GM12878 (cell line): Measurements from ENCODE around the gene SLC36A3. TPM values are rescaled to one million over a fixed set of nuclear protein-coding genes. Genes with fewer than 3 reads are reported as not detected.

Experiments
- ATAC-seq: fragments of 200-7000 bp; cut with Tn5 transposase; 3 replicates; pipeline ENCODE4 v1.9.1; 2020; ENCODE audit warnings: mild to moderate bottlenecking, moderate library complexity
- BruUV-seq: library from RNA; stranded (reverse); fragments of 400-500 nt; replicated peaks from 2 replicates; lab custom pipeline; 2021; lab: Mats Ljungman, UMichigan
- CTCF ChIA-PET: fragments of 300-600 bp; sonication (Branson Sonifier 250); formaldehyde crosslinking; extraction: SDS; loops from one replicate; lab custom pipeline; 2021; ENCODE audit warnings: inconsistent platforms; lab: Yijun Ruan, JAX
- POLR2A ChIA-PET: fragments of 350-600 bp; formaldehyde crosslinking; extraction: SDS; loops from one replicate; lab custom pipeline; 2021; ENCODE audit warnings: inconsistent platforms; lab: Charles Lee
- RAD21 ChIA-PET: fragments of 300-600 bp; sonication (Branson Sonifier 250); formaldehyde crosslinking; loops from one replicate; lab custom pipeline; 2023; ENCODE audit warnings: antibody characterized with exemption; ENCODE audit not compliant: unreplicated experiment; lab: Charles Lee
- SMC1A ChIA-PET: fragments of 300-600 bp; sonication (Branson Sonifier 250); formaldehyde crosslinking; loops from one replicate; lab custom pipeline; 2023; ENCODE audit not compliant: unreplicated experiment, uncharacterized antibody; lab: Charles Lee
- DNase-seq: peaks from one replicate; pipeline ENCODE4 v3.0.0-alpha.2; 2011; ENCODE audit warnings: low read depth, low spot score
- FAIRE-seq: peaks from 3 replicates; lab custom pipeline; 2011; peaks lifted over from hg19 to GRCh38; lab: Jason Lieb, UNC
- H2AFZ ChIP-seq: 2 replicates; pipeline ENCODE4 v1.6.0; 2011; ENCODE audit warnings: low read depth, low read length, control low read depth; ENCODE audit not compliant: control insufficient read depth
- H3K27ac ChIP-seq: 2 replicates; pipeline ENCODE4 v1.5.1; 2011; ENCODE audit warnings: control low read depth; ENCODE audit not compliant: control insufficient read depth, insufficient read depth
- H3K27me3 ChIP-seq, 2 experiments: replicated peaks in 1 of 2; 2 replicates each; pipeline versions ENCODE4 v1.6.0 to v1.6.1; 2011; ENCODE audit warnings: low read length in 1 of 2; ENCODE audit not compliant: control insufficient read depth in 2 of 2, insufficient read depth in 2 of 2
- H3K36me3 ChIP-seq, 2 experiments: 2 replicates each; pipeline ENCODE4 v1.5.1; 2011; ENCODE audit warnings: low read length in 1 of 2; ENCODE audit not compliant: control insufficient read depth in 2 of 2, insufficient read depth in 2 of 2
- H3K4me1 ChIP-seq: 2 replicates; pipeline ENCODE4 v1.6.1; 2011; ENCODE audit warnings: mild to moderate bottlenecking, low read length, moderate library complexity, mixed read lengths; ENCODE audit not compliant: control insufficient read depth, insufficient read depth
- H3K4me2 ChIP-seq: 2 replicates; pipeline ENCODE4 v1.6.0; 2011; ENCODE audit warnings: control low read depth; ENCODE audit not compliant: control insufficient read depth, insufficient read depth
- H3K4me3 ChIP-seq: fragments of 200-600 bp; sonication (generic); 2 replicates; pipeline ENCODE4 v1.5.1; 2016
- H3K79me2 ChIP-seq: 2 replicates; pipeline ENCODE4 v1.6.0; 2011; ENCODE audit warnings: low read length; ENCODE audit not compliant: control insufficient read depth, insufficient read depth
- H3K9ac ChIP-seq: 2 replicates; pipeline ENCODE4 v1.8.0; 2011; ENCODE audit warnings: low read length, control low read depth, mixed read lengths; ENCODE audit not compliant: control insufficient read depth, insufficient read depth
- H3K9me3 ChIP-seq: replicated peaks from 3 replicates; pipeline ENCODE4 v1.5.1; 2011; ENCODE audit warnings: mild to moderate bottlenecking, low read length; ENCODE audit not compliant: control insufficient read depth, insufficient read depth
- H4K20me1 ChIP-seq: 2 replicates; pipeline ENCODE4 v1.6.0; 2011; ENCODE audit not compliant: control insufficient read depth, insufficient read depth
- CEBPZ ChIP-seq: fragments of 150-350 bp; IDR thresholded peaks from 2 replicates; pipeline ENCODE4 v1.6.1; 2016; ENCODE audit warnings: low read depth, low read length
- ETV6 ChIP-seq, 2 experiments: fragments of 450-650 bp in 1 of 2; IDR thresholded peaks in 1 of 2; conservative IDR thresholded peaks in 1 of 2; 2 replicates each; pipeline ENCODE4 v1.6.1; 2014; ENCODE audit warnings: antibody characterized with exemption in 1 of 2, borderline replicate concordance in 1 of 2, low read depth in 1 of 2, mild to moderate bottlenecking in 1 of 2, moderate library complexity in 1 of 2
- HDAC6 ChIP-seq: fragments of 200-600 bp; sonication (generic); IDR thresholded peaks from one replicate; pipeline ENCODE4 v1.8.0; 2017; ENCODE audit warnings: antibody characterized with exemption; ENCODE audit not compliant: unreplicated experiment
- LARP7 ChIP-seq: fragments of 450-650 bp; IDR thresholded peaks from 2 replicates; pipeline ENCODE4 v1.6.1; 2017; ENCODE audit warnings: mild to moderate bottlenecking
- MEF2A ChIP-seq: IDR thresholded peaks from 2 replicates; pipeline ENCODE4 v1.6.1; 2011; ENCODE audit warnings: low read depth, mild to moderate bottlenecking, low read length, moderate library complexity; ENCODE audit not compliant: insufficient read depth
- SKIL ChIP-seq: fragments of 450-650 bp; IDR thresholded peaks from 2 replicates; pipeline ENCODE4 v1.6.1; 2017; ENCODE audit warnings: mild to moderate bottlenecking, low read depth, inconsistent platforms; ENCODE audit not compliant: poor library complexity, severe bottlenecking
- SPI1 ChIP-seq: IDR thresholded peaks from 2 replicates; pipeline ENCODE4 v1.6.1; 2011; ENCODE audit warnings: low read depth, mild to moderate bottlenecking, low read length, moderate library complexity, borderline replicate concordance; ENCODE audit not compliant: insufficient read depth
- TARDBP ChIP-seq: IDR thresholded peaks from 2 replicates; pipeline ENCODE4 v1.6.1; 2016; ENCODE audit warnings: borderline replicate concordance
- USF1 ChIP-seq: IDR thresholded peaks from 2 replicates; pipeline ENCODE4 v1.6.1; 2011; ENCODE audit warnings: borderline replicate concordance, low read depth, mild to moderate bottlenecking, moderate library complexity, mixed read lengths, low read length; ENCODE audit not compliant: insufficient read depth; ENCODE audit errors: extremely low read length
- ZZZ3 ChIP-seq: IDR thresholded peaks from 2 replicates; pipeline ENCODE4 v1.6.1; 2011; ENCODE audit warnings: low read depth; ENCODE audit not compliant: control insufficient read depth, insufficient read length
- in situ Hi-C: fragments of 300-500 bp; cut with MboI; formaldehyde crosslinking; loops from 9 replicates; pipeline ENCODE4 v1.14.3; 2018; ENCODE audit warnings: mixed read lengths
- intact Hi-C: fragments of 100-400 bp; cut with micrococcal nuclease; formaldehyde crosslinking; loops from one replicate; pipeline ENCODE4 v1.14.2; 2022; ENCODE audit not compliant: unreplicated experiment
- polyA plus RNA-seq, 11 experiments: library from polyadenylated mRNA; depleted of rRNA in 4 of 11; unstranded in 6 of 11; stranded (reverse) in 5 of 11; fragments of >200 nt; fragmentation: Nextera tagmentation in 4 of 11; fragmentation: Illumina TruSeq in 1 of 11; extraction: Ambion mirVana in 4 of 11; extraction: Trizol in 1 of 11; gene quantifications; 1 replicate in 1 of 11; 2 replicates in 10 of 11; pipeline versions ENCODE4 v1.2.1 to v1.2.3, GENCODE V29; 2011 to 2016; ENCODE audit warnings: inconsistent platforms in 2 of 11, missing spikeins in 2 of 11, low read depth in 1 of 11
- total RNA-seq, 4 experiments: library from RNA; depleted of rRNA in 3 of 4; stranded (reverse); fragments of >200 nt in 3 of 4; fragmentation: Illumina TruSeq in 1 of 4; extraction: Trizol in 1 of 4; gene quantifications; 2 replicates each; pipeline versions ENCODE4 v1.2.1 to v1.2.3, GENCODE V29; 2013 to 2021

Gene SLC36A3
- total and polyA plus RNA-seq, 10 of the 15 experiments (the other 5 are each of a cell fraction or from before 2014, with no cell fraction given): 0.03 TPM; not detected in 9

GRCh38 chr5:151274666-151275065, 28.9 kb downstream of the SLC36A3 start:
- ChIA-PET RAD21 (interaction anchor here (0.7 kb wide), 1 partner anchor 391 kb away, joined by 3 read pairs; no protein-coding TSS in a partner anchor), SMC1A (interaction anchor here (1.3 to 2.3 kb wide), 3 partner anchors 11 to 160 kb away, joined by 4 to 8 read pairs (median 5); no protein-coding TSS in a partner anchor), CTCF (interaction anchor here (1.0 to 1.8 kb wide), 9 partner anchors 9 to 227 kb away, joined by 3 to 6 read pairs (median 4); no protein-coding TSS in a partner anchor), POLR2A (interaction anchor here (1.2 kb wide), 1 partner anchor 22 kb away, joined by 8 read pairs; the partner anchor contains the start of gene GM2A)
- Histone ChIP-seq H2AFZ (no peak overlapping the region), H3K27ac (no peak overlapping the region), H3K4me3 (no peak overlapping the region), H3K36me3 (peaks cover 0 to 3% of the 10 kb centered on the region in 2 experiments; a peak in 1 of 4 replicates), H3K27me3 (no peaks in the 10 kb centered on the region), H3K9me3 (no peaks in the 10 kb centered on the region), H3K4me1 (peaks cover 3% of the 10 kb centered on the region), H3K9ac (no peak overlapping the region), H3K4me2 (no peak overlapping the region), H4K20me1 (no peaks in the 10 kb centered on the region), H3K79me2 (no peaks in the 10 kb centered on the region)
- DNase-seq (no peak), ATAC-seq (no peak), FAIRE-seq (no peak)
- no TSS peak for BruUV-seq
- TF ChIP-seq HDAC6 (no peak), SKIL (no peak), MEF2A (no peak), CEBPZ (no peak), TARDBP (no peak), USF1 (no peak), LARP7 (no peak), ZZZ3 (no peak), ETV6 (conservative IDR thresholded peaks at IDR 0.05 in 1 of 2, IDR thresholded peaks at IDR 0.05 in 1 of 2; ENCODE audit: borderline replicate concordance in 1 of 2, low read depth in 1 of 2) (no peak), SPI1 (no peak)
- in situ Hi-C loops (no loop called here), intact Hi-C loops (no loop called here)
